Cerebellar nuclear complex (tissue), 1 donor: Measurements from ENCODE around the gene PBX4.

Source experiments
- DNase-seq, 2 experiments: peaks; one replicate each; lab custom pipeline; 2025; lab: John Stamatoyannopoulos, UW

The PBX4 gene

GRCh38 chr19:19649155-19649554, 30.7 kb upstream of the PBX4 start:
- no peak for DNase-seq

GRCh38 chr19:19647037-19647835, 28.7 kb upstream of the PBX4 start:
- DNase-seq: no peak

GRCh38 chr19:19645233-19645870, 26.9 kb upstream of the PBX4 start:
- no peak for DNase-seq

GRCh38 chr19:19644054-19644388, 25.5 kb upstream of the PBX4 start:
- no peak for DNase-seq

- peak in 1 of 2 experiments; percentile 5 for DNase-seq
Measured at GRCh38 chr19:19643158-19644053, 24.9 kb upstream of the PBX4 start, which contains the start of gene GMIP. TSS of gene GMIP (minus strand) at chr19:19643657. CDS start at chr19:19643529, 128 bp downstream.

GRCh38 chr19:19642506-19643157, 24.1 kb upstream of the PBX4 start:
- no peak for DNase-seq

GRCh38 chr19:19637523-19638251, 19.2 kb upstream of the PBX4 start:
- DNase-seq: no peak

- DNase-seq: no peak
Measured at GRCh38 chr19:19637186-19637522, 18.7 kb upstream of the PBX4 start.

GRCh38 chr19:19636573-19637185, 18.2 kb upstream of the PBX4 start:
- no peak for DNase-seq

- no peak for DNase-seq
Measured at GRCh38 chr19:19635313-19635702, 16.8 kb upstream of the PBX4 start.

- no peak for DNase-seq
Measured at GRCh38 chr19:19634516-19635312, 16.2 kb upstream of the PBX4 start.

GRCh38 chr19:19633711-19634515, 15.4 kb upstream of the PBX4 start:
- no peak for DNase-seq

- DNase-seq: no peak
Measured at GRCh38 chr19:19632661-19633060, 14.2 kb upstream of the PBX4 start.

GRCh38 chr19:19631346-19631745, 12.9 kb upstream of the PBX4 start:
- no peak for DNase-seq

- no peak for DNase-seq
Measured at GRCh38 chr19:19630426-19630825, 11.9 kb upstream of the PBX4 start.

- no peak for DNase-seq
Measured at GRCh38 chr19:19630062-19630414, 11.6 kb upstream of the PBX4 start.

- no peak for DNase-seq
Measured at GRCh38 chr19:19628501-19629134, 10.1 kb upstream of the PBX4 start.

GRCh38 chr19:19627621-19628500, 9.4 kb upstream of the PBX4 start, which contains the start of gene LPAR2:
TSS of gene LPAR2 (minus strand) at chr19:19628220. CDS start at chr19:19627275, 945 bp downstream.
- no peak for DNase-seq
